ENCODE data around the gene JAML.
"Not testable (repeated sequence)": the region's sequence is repeated elsewhere in the genome, so short reads cannot be mapped to it uniquely, and the experiment has no call there.

The JAML gene

DNA sequence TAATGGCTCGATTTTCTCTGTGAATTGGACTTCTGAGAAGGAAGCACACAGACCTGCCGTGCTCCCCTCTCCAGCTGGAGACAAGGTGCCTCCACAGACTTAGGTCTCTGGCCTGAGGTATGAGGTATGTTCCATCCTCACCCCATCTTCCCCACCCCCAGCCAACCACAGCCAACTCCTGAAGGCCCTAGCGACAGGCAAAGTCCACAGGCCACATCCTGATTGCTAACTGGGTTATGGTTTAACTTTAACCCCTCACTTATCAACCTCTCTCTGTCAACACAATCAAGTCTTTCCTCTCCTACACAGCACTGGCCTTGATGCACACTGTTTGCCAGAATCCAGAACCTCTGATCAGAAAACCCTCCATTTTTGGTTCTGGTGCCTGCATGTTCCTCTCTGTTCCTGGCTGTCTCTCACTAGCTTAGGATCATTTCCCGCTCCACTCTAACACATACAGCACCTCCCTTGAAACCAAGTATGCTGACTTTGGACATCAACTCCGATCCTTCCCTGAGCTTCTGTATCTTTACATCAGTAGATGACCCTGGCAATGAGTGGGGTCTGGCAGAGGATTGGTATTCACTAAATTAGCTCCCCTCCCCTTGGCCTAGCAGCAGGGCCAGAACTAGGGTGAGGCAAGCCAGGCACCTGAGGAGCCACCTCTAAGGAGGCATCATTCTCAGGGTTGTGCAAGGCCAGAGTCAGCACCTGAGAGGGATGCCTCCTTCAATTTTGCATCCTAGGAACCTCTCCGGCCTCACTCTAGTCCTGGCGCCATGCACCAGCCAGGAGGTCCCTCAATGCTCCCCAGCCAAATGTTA, 22.0 kb downstream of the JAML start:
- FAIRE-seq (no peak), DNase-seq (ENCODE audit: insufficient read length, low spot score) (no peak)
- no peak for TF ChIP-seq POLR2A (IDR thresholded peaks at IDR 0.05; ENCODE audit: low read depth, low read length)

DNA sequence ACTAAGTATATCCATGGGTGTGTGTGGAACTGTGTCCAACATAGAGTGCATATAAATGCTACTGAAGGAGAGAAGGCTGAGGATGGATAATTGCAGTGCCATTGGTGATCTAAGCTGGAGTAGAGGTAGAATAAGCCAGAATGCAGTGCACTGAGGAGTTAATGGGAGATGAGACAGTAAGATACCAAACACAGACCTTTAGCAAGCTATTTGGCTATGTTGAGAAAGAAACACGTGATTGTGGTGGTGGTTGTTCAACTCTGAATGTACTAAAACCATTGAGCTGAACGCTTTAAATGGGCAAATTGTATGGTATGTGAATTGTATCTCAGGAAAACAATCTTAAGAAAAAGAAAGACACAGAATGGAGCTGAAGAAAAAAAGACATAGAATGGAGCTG, 22.8 kb downstream of the JAML start:
- FAIRE-seq (no peak), DNase-seq (ENCODE audit: insufficient read length, low spot score) (no peak)
- TF ChIP-seq POLR2A (IDR thresholded peaks at IDR 0.05; ENCODE audit: low read depth, low read length), result no peak

DNA sequence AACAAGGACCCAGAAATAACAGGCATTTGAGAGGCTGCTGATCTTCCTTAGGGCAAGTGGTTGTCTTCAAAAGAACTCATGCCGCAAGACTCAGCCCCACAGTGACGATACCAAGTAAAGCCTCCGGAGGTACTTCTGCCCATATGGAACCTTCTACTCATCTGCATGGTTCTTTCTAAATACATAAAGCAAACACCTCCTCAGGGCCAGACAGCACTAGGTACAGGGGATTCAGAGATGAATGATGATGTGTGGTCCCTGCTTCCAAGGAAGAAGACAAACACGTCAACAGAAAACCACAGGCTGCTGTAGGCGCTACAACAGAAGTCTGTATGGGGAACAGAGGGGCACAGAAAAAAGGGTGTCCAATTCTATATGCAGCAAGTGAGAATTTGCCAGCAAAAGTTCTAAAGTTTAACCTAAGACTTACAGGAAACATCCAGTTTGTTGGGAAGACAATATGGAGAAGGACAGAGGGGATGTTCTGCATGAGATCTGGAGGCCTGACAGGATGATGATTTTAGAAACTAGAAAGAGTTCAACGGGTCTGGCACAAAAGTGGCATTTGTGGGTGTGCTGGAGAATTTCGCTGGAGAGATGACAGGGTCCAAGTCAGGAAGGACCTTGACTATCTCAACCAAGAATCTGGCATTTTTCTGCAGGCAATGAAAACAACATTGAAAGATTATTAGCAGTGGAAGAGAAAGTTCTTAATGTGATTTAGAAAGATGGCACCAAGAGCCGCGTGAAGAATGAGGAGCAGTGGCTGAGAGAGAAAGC, 23.7 kb downstream of the JAML start:
- no peak for FAIRE-seq

DNA sequence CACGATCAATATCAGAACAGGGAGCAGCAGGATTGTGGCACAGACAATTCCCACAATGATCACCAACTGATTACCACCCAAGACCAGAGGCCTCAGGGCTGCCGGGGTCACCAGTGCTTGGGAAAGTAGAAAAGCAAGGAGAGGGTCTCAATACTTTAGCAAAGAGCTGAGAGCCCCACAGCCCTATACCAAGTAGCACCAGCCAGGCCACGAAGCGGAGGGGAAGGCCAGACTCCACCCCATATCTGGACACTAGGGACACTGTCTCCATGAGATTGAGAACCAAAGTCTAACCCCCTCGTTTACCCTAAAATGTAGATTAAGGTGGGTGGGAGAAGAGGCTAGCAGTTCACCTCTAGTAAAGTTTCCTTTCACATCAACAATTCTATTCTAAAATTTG, 24.3 kb downstream of the JAML start:
- FAIRE-seq, result no peak
- no peak for DNase-seq (ENCODE audit: insufficient read length, low spot score)

More for the DNA sequence above, 23.7 kb downstream of the JAML start:
- no peak for TF ChIP-seq POLR2A (IDR thresholded peaks at IDR 0.05; ENCODE audit: low read depth, low read length)
- no peak for DNase-seq (ENCODE audit: insufficient read length, low spot score)

DNA sequence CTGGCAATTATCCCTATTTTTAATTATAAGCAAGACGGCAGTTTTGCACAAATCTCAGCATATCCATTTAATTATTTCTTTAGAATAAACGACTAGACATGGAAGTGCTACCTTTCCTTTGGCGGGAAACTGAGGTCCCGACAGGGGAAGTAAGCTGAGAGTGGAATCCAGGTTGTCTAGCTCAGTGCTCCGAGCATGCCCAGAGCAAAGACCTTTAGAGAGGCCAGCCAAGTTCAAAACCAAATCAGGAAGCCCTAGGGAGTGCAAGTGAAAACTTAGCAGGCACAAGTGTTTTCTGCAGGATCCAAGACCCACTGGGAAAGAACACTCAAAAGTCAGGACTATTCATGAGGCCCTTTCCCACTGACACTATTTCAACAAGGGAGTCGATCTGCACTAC, 25.7 kb downstream of the JAML start:
- TF ChIP-seq POLR2A (IDR thresholded peaks at IDR 0.05; ENCODE audit: low read depth, low read length), result no peak
- no peak for FAIRE-seq
- no peak for DNase-seq (ENCODE audit: insufficient read length, low spot score)

More for the DNA sequence above, 24.3 kb downstream of the JAML start:
- no peak for TF ChIP-seq POLR2A (IDR thresholded peaks at IDR 0.05; ENCODE audit: low read depth, low read length)

DNA sequence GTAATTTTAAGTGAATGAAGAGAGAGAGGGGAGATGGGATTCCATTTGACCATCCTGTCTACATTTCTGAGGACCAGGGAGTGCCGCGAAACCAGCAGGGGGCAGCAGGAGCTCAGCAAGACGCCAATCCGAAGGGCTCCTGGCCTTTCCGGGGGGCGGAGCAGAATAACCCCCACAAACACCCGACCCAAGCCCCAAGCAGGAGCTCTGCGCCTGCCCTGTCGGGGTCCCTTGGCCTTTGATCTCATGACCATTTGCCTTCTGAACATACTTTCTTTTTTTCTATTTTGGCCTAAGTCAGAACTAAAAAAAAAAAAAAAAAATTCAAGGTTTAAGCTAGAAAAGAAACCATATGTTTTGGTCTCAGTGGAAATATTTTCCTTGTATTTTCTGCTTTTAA, 26.4 kb downstream of the JAML start:
- FAIRE-seq, result no peak
- DNase-seq (ENCODE audit: insufficient read length, low spot score), result peak; percentile 30
- no peak for TF ChIP-seq POLR2A (IDR thresholded peaks at IDR 0.05; ENCODE audit: low read depth, low read length)

DNA sequence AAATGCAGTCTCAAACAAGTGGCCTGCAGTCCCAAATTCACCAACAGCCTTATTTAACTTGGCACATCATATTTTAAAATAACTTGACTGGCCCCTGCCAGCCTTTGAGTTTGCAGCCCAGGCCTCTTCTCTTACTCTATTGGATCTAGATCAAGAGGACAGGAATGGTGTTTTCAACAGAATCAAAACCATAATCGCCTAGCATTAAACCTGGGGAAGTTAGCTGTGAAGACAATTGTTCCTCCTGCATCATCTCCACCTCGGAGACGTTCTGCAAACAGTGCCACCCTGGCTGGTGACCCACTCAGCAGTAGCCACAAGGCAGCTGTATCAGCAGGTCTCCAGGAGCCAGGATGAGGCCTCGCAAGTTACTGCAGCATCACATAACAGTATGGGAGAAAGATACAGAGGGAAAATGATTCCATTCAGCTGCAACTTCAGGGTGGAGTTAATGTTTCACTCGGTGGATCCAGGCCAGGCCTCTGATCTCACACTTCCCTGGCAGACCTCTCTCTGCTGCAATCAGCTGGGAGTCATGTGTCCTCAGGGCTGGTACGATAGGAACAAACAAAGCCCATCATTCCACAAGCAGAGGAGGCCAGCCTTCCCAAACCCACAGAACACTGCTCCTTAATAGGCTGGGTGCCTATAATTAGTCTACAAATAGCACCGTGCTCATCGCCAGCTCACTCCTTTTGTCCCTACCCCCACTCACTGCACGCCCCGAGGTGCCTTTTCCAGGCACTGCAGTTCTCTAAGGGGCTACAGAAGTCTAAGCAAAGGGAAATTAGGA, 29.8 kb downstream of the JAML start:
- FAIRE-seq (peak; percentile 57), DNase-seq (ENCODE audit: insufficient read length, low spot score) (peak; percentile 30)
- no peak for TF ChIP-seq POLR2A (IDR thresholded peaks at IDR 0.05; ENCODE audit: low read depth, low read length)

DNA sequence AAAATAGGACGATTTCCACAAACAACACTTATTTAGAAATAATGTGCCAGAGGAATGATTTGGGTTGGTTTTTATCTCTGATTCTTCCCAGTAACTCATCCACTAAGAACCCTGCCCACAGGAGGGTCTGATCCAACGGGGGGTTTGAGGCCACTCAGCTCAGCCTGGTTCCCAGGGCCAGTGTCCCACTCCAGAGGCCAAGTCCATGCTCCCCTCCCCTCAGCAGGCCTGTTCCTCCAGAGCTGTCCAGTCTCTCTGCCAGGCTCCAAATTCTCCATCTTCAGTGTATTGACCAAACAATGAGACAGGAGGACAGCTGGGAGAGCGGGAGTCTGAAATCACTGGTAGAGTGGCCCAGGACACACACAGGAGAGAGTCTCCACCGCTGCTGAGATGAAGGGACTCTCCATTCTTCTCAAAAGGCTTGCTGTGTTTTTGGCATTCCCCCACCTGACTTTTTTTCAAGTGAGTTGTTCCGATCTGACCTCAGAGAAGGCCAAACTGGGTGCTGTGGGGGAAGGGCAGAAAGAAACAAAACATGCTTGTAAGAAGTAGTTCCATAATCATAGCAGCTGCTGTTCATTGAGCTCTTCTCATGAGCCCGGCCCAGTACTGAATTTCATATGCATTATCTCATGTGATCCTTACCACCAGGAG, 30.8 kb downstream of the JAML start:
- no peak for DNase-seq (ENCODE audit: insufficient read length, low spot score)
- TF ChIP-seq POLR2A (IDR thresholded peaks at IDR 0.05; ENCODE audit: low read depth, low read length), result no peak
- FAIRE-seq, result no peak

DNA sequence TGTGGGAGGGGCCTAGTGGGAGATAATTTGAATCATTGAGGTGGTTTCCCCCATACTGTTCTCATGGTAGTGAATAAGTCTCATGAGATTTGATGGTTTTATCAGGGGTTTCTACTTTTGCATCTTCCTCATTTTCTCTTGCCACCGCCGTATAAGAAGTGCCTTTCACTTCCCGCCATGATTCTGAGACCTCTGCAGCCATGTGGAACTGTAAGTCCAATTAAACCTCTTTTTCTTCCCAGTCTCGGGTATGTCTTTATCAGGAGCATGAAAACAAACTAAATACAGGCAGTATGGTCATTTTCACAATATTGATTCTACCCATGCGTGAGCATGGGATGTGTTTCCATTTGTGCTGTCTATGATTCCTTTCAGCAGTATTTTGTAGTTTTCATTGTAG, 32.0 kb downstream of the JAML start:
- not testable (repeated sequence) for DNase-seq (ENCODE audit: insufficient read length, low spot score); FAIRE-seq

DNA sequence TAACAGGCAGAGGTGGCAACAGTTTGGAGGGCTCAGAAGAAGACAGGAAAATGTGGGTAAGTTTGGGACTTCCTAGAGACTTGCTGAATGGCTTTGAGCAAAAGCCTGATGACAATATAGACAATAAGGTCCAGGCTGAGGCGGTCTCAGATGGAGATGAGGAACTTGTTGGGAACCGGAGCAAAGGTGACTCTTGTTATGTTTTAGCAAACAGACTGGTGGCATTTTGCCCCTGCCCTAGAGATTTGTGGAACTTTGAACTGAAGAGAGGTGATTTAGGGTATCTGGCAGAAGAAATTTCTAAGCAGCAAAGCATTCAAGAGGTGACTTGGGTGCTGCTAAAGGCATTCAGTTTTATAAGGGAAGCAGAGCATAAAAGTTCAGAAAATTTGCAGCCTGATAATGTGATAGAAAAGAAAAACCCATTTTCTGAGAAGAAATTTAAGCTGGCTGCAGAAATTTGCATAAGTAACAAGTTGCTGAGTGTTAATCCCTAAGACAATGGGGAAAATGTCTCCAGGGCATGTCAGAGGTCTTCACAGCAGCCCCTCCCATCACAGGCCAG, 33.8 kb downstream of the JAML start:
- FAIRE-seq; DNase-seq (ENCODE audit: insufficient read length, low spot score): not testable (repeated sequence)

DNA sequence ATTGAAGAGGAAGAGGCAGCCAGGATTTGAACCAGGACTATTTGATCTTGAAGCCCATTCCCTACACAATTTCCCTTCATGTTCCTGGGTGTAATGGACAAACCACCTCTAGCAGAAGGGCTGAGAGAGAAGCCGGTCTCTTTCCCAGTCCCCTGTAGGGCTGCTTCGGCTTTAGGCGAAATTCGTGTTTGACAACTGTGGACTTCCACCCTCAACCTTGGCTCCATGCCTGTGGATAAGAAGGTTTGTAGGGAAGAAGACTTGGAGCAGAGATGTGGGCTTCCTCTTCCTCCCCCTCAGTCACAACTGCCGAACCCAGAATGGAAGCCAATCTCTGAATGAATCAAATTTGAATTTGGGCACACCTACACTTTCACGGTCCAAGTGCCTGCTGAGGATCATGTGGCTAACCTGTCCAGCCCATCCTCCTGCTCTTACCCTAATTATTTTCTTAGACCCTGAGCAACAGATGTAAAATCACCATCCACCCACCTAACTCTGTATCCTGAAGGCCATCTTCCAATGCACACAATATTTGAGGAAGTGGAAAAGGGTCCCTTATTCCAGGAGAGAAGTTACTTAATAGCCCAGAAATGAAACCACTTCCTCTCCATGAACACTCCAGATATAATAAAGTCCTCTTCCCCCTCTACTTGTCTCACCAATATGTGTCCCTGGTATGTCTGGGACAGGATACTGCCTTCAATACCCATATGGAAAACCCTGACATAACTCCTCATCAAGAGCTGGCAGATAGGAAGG, 38.3 kb downstream of the JAML start:
- no peak for TF ChIP-seq POLR2A (IDR thresholded peaks at IDR 0.05; ENCODE audit: low read depth, low read length)
- FAIRE-seq (no peak), DNase-seq (ENCODE audit: insufficient read length, low spot score) (no peak)

DNA sequence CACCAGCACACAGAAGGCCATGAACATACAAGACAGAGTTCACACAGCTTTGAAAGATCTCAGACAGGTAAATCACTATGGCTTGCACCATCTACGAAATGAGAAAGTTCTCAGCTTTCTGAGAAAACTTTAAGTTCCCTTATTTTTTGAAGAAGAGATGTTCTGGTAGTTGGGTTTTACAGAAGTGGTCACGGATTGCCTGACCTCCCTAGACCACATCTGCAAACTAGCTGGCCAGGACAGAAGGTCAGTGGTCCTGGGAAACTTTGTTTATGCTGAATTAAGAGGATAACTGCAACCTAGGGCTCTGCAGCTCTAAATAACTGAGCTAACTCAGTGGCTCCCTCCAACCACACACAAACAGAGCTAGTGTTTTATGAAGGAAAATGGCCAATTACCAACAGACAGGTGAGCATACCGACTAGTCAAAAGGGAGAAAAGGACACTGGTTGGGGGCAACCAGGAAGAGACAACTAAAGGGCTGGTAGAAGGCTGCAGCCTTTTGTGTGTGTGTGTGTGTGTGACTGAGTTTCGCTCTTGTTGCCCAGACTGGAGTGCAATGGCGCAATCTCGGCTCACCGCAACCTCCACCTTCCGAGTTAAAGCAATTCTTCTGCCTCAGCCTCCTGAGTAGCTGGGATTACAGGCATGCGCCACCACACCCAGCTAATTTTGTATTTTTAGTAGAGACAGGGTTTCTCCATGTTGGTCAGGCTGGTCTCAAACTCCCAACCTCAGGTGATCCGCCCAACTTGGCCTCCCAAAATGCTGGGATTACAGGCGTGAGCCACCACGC, 39.8 kb downstream of the JAML start:
- FAIRE-seq (no peak), DNase-seq (ENCODE audit: insufficient read length, low spot score) (no peak)
- no peak for TF ChIP-seq POLR2A (IDR thresholded peaks at IDR 0.05; ENCODE audit: low read depth, low read length)

DNA sequence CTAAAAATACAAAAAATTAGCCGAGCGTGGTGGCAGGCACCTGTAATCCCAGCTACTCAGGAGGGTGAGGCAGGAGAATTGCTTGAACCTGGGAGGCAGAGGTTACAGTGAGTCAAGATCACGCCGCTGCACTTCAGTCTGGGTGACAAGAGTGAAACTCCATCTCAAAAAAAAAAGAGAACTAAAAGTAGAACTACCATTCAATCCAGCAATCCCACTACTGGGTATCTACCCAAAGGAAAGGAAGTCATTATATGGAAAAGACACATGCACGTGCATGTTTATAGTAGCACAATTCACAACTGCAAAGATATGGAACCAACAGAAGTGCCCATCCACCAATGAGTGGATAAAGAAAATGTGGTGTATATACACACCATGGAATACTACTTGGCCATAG, 41.1 kb downstream of the JAML start:
- FAIRE-seq; DNase-seq (ENCODE audit: insufficient read length, low spot score): not testable (repeated sequence)

Measured in H54 (cell line).